GM18499 (cell line): ENCODE measurements around the gene HTR2C.
A peak's percentile ranks its signal among the peaks of the same experiment; 100 is the strongest.
"Not testable (repeated sequence)": the region's sequence is repeated elsewhere in the genome, so short reads cannot be mapped to it uniquely, and the experiment has no call there.

Source experiments
- ATAC-seq: cut with Tn5 transposase; IDR thresholded peaks from one replicate; pipeline ENCODE4 v1.9.1; 2021; ENCODE audit warnings: moderate number of reproducible peaks; ENCODE audit not compliant: insufficient read depth, unreplicated experiment

Gene HTR2C

DNA sequence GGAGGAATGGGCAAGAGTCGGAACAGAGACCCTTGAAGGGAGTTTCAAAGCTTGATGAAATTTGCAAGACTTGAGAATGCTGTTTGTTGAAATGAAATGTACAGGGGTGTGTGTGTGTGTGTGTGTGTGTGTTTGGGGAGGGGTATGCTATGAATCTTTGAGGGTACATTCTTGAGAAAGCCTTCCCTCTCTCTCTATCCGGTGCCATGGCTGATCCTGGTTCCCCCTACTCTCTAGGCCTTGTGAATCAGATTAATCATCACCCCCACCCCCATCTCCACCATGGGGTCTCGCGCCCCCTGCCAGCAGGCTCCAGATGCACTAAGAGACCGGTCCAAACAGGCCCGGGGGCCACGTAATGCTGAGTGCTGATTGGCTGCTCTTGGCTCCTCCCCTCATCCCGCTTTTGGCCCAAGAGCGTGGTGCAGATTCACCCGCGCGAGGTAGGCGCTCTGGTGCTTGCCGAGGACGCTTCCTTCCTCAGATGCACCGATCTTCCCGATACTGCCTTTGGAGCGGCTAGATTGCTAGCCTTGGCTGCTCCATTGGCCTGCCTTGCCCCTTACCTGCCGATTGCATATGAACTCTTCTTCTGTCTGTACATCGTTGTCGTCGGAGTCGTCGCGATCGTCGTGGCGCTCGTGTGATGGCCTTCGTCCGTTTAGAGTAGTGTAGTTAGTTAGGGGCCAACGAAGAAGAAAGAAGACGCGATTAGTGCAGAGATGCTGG lies at the start of gene HTR2C:
TSS of gene HTR2C (plus strand) at position 441 of the 729 bp plus-strand sequence. CDS start 142,851 bp downstream, outside the sequence.
- ATAC-seq, result no peak

DNA sequence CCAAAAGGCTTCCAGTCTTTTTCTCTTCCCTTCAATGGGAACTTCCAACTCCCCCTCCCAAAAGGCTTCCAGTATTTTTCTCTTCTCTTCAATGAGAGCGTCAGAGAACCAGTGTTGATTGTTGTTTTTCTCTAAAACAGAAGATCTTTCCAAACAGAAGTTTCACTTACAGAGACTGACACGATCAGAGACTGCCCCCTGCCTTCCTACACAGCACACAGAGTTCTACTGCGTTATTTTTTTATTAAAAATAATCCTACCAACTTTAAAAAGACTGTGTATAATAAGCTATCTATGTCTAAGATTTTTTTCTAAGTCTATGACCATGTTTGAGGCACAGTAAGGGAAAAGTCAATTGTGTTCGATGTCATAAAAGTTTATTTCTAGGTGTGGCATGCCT lies 3.5 kb upstream of the HTR2C start:
- ATAC-seq, result no peak

DNA sequence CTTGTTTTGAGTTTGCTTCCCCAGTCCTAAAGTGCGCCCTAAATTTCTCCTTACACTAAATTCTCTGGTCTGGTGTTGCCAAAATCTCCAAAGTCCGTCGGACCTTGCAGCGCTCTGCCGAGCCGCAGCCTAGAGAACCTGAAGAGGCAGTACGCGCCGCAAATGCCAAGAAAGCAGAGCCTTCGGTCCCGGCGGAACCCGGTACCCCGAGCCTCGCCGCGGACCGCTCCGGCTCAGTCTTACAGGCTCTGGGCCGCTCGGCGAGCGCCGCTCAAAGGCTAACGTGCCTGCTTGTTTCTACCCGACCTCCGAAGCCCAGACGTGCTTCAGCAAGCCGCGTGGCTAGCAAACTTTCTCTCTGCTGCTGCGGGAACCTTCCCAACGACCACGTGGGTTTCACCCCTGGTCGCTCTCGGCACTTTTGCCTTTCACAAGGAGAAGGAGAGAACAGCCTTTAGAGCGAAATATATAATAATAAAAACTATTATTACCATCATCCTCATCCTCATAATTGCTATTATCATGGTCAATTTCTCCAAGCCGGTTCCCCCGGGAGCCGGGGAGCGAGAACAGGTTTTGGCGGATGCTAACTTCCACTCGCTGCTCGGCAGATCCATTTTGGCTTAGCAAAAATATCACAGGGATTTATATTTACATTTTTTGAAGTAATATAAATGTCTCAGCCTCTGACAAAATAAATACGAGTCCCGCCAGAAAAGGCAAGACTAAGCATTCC lies 2.2 kb upstream of the HTR2C start:
- no peak for ATAC-seq

DNA sequence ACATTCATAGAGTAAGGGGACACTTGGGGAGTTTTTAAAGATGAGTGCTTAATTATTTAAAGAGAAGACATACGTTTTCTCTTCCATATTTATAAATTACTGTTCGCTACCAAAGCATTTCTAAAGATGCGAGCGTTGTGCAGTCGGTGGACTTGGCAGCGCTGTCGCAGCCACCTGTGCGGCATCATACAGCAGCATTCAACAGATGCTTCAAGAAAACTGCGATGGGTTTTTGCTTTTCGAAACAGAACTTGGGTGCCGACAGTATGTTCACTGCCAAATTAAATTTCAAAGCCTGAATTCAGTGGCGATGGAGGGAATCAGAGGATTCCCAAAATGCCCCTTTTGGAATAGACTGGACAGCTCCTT lies 1.6 kb upstream of the HTR2C start:
- ATAC-seq, result no peak

DNA sequence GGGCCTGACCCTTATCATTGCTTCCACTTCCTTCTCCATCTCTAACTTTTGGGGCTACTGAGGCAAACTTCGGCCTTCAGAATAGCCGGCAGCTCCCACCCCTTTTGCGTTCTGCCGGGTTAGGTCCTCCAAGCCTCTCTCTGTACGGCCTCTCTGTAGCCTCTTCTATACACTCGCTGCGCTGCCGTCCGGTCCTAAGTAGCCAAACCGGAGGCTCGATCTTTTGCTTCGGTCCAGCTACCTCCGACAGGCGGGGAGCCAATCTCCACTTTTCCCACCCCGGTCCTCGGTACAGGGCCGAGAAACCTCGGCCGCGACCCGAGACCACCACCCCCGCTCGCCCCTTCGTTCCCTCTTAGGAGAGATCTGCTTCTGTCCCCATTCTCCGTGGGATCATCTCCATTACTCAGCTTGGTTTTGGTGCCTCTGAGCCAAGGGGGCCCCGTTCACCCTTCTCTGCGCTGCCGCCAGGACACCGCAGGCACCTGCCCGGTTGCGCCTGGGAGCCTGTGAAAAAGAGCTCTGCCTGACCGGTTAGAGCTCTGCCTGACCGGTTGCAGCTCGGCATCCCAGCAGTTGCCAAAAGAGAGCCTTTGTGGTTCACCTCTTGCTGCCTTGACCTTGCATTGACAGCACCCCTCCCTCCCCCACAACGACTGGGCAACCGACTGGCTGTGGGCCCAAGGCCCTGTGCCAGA lies 1.0 kb upstream of the HTR2C start:
- no peak for ATAC-seq

DNA sequence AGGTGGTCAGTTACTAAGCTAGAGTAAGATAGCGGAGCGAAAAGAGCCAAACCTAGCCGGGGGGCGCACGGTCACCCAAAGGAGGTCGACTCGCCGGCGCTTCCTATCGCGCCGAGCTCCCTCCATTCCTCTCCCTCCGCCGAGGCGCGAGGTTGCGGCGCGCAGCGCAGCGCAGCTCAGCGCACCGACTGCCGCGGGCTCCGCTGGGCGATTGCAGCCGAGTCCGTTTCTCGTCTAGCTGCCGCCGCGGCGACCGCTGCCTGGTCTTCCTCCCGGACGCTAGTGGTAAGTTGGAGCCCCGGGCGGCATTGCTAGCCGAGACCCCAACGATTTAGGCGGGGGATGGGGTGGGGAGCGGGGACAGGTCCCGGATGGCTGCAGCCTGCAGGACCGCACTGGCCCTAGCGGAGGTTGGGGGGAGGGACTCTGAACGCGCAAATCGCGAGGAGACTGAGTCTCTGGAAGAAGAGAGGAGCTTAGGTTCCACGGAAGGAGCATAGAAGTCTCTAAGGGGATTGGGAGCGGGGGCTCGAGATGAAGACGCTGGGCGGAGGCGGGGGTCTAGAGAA lies 573 bp downstream of the HTR2C start:
- no peak for ATAC-seq

DNA sequence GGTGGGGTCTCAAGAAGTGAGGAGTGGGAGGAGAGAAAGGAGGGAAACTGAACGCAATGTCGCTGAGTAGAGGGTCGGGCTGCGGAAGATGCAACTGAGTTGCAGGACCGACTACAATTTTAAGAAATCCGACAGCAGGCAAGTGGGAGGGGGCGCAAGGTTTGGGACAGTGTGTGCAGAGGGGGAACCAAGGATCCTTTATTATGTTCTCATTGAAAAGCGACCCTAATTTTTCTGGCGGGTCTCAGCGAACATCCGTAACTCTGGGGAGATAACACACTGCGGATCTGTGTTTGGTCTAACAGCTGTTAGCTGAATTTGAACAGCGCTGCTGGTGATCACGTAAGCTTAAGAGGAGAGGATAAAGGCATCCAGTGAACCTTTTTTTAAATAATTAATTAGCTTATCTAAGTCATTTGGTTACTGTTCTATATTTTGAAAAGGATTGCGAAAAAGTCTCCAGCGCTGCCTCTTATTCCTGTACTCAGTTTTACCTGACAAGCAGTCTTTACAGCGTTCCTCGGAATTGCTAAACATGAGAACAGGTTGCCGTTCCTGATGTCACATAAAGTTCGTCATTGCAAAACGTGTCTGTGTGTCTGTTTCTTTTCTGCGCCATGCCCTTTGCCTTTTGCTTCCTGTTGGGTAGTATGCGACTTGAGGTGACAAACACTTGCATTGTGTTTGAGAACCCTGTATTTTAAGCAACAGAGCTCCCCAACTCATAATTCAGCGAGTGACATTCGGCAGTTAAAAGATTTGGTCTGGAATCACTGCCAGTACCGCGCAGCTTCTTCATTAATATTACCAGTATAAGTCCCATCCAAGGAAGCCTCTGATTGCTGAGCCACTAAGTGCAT lies 1.3 kb downstream of the HTR2C start:
- ATAC-seq, result no peak

DNA sequence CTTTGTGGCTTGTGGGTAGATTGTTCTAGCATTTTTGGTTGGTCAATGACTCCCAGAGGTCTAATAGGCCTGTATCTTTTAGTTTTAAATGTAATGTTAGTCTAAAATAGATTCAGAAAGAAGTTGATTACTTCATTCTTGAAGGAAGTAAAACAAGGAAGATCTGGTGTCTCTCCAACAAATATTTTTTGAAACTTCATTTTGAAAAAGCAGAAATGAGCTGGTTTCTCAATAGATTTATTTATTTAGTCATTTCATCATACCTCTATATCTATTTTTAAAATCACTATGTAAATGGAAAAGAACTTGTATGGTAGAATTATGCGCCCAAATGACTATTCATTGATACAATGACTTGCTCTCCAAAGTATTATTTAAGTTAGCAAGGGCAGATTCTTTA lies 7.2 kb downstream of the HTR2C start:
- ATAC-seq, result no peak

DNA sequence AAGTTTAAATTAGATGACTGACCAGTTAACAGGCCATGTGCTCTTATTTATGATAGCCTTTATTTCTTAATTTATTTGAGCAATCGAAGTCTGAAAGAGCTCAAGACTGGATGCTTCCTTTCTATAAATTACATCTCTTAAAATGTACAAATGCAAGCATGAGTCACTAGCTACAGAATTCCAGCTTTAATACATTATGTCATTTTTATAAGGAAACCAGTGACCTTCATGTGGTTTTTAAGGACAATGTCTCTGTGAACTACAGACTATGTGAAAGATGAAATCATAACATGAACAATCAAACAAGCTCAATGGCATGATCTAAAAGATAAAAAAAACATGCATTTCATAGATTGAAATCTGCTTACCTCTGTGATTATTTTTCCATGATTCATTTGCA lies 15.4 kb downstream of the HTR2C start:
- ATAC-seq, result no peak

DNA sequence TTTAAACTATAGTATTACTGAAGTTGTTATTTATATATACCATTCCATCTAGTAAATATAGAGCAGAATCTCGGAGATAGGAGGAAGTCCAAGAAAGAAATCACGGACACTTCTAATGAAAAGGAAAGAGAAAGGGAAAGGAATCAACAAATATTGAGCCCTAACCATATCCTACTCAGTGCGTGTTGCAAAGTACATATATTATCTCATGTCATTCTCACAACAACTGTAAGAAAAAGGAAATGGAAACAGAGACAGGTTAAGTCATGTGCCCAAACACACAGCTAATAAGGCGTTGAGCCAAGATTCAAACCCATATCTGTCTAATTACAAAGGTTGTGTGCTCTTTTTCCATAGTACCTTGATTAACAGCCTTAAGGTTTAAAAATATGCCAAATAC lies 16.0 kb downstream of the HTR2C start:
- ATAC-seq, result no peak

DNA sequence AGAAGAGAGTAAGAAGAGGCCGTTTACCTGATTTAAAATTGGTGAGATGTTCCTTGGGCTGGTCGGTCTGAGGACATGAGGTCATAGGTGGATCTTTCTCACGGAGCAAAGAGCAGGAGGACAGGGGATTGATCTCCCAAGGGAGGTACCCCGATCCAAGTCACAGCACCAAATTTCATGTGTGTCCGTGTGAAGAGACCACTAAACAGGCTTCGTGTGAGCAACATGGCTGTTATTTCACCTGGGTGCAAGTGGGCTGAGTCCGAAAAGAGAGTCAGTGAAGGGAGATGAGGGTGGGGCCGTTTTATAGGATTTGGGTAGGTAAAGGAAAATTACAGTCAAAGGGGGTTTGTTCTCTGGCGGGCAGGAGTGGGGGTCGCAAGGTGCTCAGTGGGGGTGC lies 22.7 kb downstream of the HTR2C start:
- ATAC-seq, result not testable (repeated sequence)

DNA sequence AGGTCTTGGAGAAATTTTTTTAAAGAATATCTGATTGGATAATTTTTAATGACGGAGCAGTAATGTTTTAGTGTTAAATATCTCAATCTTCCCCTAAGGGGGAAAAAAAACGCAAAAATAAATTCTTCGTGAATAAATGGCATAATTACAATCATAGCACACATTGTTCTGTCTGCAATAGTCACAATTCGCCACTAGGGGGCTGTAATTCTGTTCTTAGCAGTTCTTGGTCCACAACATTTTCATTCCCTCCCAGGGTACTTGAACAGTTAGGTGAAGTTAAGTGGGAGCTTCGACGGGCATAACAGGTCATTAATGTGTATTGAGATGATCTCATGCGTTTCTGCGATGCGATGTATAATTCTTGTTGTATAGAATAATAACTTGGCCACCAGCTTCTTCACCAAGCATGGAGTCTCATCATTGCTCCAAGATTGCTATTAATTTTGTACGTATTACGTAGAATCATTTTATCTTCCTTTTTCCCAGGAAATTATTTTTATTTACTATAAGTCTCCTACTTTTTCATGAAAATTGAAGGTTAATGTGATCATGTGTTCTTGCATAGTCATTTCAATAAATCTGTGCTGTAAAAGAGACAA lies 27.2 kb downstream of the HTR2C start:
- ATAC-seq, result no peak

DNA sequence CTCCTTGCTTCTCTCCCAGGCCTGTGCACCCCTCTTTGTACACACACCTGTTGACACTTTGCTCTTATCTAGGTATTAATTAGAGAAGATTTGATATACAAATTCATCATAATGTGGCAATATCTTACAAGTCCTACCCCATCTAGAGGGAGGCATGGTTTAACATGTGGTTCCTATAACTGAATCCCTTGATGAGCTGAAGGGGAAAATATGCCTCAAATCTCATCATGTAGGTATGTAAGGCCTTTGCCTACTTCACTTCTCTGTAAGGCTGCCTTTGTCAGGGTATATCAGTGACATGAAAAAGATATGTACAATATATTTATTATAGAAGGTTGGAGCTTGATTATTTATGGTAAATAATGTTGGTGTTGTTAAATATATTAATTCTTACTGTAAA lies 31.9 kb downstream of the HTR2C start:
- ATAC-seq, result no peak

DNA sequence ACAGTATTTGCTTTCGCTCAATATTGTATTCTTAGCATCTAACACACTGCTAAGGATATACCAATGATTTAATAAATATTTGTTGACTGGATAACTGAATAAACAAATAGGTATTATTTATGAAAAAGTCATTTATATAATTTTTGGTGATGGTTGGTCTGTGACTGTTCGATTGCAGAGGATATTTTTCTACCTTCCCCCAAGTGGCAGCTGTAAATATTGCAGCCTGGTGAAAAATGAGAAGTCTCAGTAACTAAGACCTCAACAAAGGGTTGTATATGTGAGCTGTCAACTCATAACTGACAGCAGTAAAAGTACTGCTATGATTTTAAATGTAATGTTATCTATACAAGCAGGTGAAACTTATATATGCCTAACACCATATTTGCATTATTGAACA lies 36.0 kb downstream of the HTR2C start:
- peak; percentile 56 for ATAC-seq

DNA sequence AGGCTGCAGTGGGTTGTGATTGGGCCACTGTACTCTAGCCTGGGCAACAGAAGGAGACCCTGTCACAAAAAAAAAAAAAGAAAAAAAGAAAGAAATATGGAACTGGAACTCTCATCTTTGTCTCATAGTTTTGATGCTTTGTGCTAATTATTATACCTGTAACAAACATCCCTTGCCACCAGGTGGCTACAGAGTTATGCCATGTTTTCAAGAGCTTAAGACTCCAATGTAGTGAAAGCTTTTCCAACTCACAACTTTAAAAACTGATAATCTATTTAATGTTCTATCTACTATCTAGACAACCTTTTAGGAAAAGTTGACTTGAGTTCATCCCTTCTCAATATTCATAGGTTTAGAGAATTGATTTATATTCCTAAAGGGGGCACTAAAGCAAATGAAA lies 42.4 kb downstream of the HTR2C start:
- ATAC-seq, result no peak

DNA sequence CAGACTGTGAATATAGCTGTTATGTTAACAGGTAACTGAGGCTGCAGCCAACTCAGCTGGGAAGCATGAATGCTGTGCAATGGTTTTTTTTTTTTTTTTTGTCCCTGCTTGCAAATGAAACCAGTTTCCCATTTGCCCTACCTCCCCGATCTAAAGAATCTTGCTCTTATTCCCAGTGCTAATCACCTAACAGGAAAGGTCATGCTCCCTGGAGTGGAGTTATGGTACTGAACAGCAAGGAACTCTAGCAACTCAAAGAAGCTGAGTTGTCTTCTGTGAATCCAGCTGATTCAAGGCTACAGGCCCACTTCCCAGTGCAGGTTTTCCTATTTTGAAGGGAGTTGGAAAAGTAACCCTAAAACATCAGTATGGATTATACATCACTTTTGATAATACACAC lies 52.1 kb downstream of the HTR2C start:
- no peak for ATAC-seq

DNA sequence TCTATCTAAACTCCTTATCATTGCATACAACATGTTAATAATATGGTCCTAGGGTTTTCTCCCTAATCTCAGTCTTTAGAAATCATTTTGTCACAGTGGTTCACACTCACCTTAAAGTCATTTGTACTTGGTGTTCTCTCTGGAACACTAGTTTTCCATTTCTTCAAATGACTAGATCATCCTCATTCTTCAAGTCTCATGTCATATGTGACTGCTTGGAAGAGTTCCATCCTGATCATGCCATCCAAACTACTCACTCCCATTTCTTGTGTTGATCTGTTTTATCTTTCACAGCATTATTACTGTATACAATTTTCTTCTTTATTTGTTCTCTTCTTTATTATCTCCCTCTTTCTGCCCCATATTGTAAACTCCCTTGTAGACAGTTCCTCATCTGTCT lies 66.5 kb downstream of the HTR2C start:
- ATAC-seq, result no peak

DNA sequence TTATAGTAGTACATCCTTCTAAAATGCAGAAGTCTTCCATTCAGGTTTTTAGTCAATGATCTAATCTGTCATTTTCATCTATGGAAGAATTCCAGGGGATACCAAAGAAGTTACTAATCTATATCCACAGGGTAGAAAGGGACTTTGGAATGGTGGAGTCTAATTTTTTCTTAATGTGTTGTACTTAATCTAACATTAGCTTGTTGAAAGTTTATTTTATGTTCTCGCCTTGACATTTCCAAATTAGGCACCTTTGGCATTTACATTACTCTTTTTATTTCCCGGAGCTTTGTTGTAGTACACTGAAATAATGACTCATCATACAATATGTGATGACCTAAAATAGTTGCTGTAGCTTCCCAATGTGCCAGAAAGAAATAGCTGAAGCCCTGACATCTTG lies 91.5 kb downstream of the HTR2C start:
- no peak for ATAC-seq

DNA sequence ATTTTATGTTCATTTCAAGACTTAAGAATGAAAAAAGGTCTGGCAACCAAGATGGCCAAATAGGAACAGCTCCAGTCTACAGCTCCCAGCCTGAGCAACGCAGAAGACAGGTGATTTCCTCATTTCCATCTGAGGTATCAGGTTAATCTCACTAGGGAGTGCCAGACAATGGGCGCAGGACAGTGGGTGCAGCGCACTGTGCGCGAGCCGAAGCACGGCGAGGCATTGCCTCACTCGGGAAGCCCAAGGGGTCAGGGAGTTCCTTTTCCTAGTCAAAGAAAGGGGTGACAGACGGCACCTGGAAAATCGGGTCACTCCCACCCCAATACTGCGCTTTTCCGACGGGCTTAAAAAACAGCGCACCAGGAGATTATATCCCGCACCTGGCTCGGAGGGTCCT lies 116.6 kb downstream of the HTR2C start:
- ATAC-seq, result not testable (repeated sequence)

DNA sequence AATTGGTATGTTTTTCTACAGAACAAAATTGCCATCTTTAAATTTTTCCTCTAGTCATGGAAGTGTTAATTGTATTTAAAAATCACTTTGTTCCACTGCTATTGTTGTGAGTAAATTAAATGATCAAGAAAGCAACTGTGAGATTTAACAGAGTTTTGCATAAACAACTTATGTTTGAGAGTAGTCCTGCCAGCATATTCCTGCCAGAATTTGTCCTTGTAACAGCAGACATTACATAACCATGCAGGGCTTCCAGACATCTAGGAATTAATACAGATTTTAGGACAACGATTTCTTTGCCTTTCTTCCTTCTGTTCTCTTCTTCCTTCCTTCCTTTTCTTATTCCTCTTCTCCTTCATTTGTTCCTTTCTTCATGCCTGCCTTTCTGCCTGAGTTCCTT lies 125.5 kb downstream of the HTR2C start:
- ATAC-seq, result no peak
